Measurements from ENCODE around the gene SIRPG.

DNA sequence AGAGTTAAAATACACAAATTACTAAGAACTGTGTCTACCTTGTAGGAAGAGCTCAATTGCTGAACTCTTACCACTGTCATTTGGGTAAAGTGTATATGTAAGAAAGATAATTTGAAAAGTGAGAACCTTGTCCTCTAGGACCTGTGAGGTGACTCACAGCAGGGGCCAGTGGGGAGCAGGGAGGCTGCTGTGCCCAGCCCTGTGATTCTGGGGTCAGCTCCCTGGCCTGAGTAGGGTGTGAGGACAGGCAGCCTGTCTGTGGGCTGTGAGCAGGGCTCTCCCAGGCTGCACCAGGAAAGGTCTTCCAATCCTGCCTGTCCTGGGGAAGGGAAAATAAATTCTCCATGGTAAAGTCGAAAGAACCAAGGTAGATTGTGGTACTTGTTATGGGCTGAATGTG is 27.3 kb upstream of the SIRPG start:
- no peak for TF ChIP-seq EZH2 (IDR thresholded peaks at IDR 0.05; ENCODE audit: low read depth)
- TF ChIP-seq, protein P1, sequence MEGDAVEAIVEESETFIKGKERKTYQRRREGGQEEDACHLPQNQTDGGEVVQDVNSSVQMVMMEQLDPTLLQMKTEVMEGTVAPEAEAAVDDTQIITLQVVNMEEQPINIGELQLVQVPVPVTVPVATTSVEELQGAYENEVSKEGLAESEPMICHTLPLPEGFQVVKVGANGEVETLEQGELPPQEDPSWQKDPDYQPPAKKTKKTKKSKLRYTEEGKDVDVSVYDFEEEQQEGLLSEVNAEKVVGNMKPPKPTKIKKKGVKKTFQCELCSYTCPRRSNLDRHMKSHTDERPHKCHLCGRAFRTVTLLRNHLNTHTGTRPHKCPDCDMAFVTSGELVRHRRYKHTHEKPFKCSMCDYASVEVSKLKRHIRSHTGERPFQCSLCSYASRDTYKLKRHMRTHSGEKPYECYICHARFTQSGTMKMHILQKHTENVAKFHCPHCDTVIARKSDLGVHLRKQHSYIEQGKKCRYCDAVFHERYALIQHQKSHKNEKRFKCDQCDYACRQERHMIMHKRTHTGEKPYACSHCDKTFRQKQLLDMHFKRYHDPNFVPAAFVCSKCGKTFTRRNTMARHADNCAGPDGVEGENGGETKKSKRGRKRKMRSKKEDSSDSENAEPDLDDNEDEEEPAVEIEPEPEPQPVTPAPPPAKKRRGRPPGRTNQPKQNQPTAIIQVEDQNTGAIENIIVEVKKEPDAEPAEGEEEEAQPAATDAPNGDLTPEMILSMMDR (conservative IDR thresholded peaks at IDR 0.05) = no peak

Measured in PC-9 (cell line).